HEK293 (cell line): Measurements from ENCODE around the gene NR1H2.

Experiments used
- GFI1B ChIP-seq: fragments of 450-650 bp; formaldehyde crosslinking; IDR thresholded peaks from 2 replicates; pipeline ENCODE4 v1.5.1; 2016; ENCODE audit warnings: missing biosample characterization, missing genetic modification characterization
- MZF1 ChIP-seq: fragments of 450-650 bp; formaldehyde crosslinking; IDR thresholded peaks from 2 replicates; pipeline ENCODE4 v1.5.1; 2017; ENCODE audit warnings: missing biosample characterization, missing genetic modification characterization, borderline replicate concordance
- PRDM4 ChIP-seq: fragments of 450-650 bp; formaldehyde crosslinking; IDR thresholded peaks from 2 replicates; pipeline ENCODE4 v1.5.1; 2017; ENCODE audit warnings: missing biosample characterization, missing genetic modification characterization
- REPIN1 ChIP-seq: fragments of 450-650 bp; formaldehyde crosslinking; IDR thresholded peaks from 2 replicates; pipeline ENCODE4 v1.5.1; 2017; ENCODE audit warnings: missing biosample characterization, missing genetic modification characterization, low read depth
- YY1 ChIP-seq: fragments of 450-650 bp; formaldehyde crosslinking; IDR thresholded peaks from 2 replicates; pipeline ENCODE4 v1.5.1; 2018; ENCODE audit warnings: missing biosample characterization, missing genetic modification characterization
- ZBTB11 ChIP-seq: fragments of 450-650 bp; formaldehyde crosslinking; conservative IDR thresholded peaks from 2 replicates; pipeline ENCODE4 v1.5.1; 2016; ENCODE audit warnings: low read depth, missing biosample characterization, missing genetic modification characterization
- ZBTB20 ChIP-seq: fragments of 450-650 bp; formaldehyde crosslinking; IDR thresholded peaks from 2 replicates; pipeline ENCODE4 v1.5.1; 2016; ENCODE audit warnings: missing biosample characterization, missing genetic modification characterization
- ZBTB26 ChIP-seq: fragments of 450-650 bp; formaldehyde crosslinking; optimal IDR thresholded peaks from 2 replicates; pipeline ENCODE3; 2016; ENCODE audit warnings: missing biosample characterization, mild to moderate bottlenecking, missing genetic modification characterization
- ZBTB49 ChIP-seq: fragments of 450-650 bp; formaldehyde crosslinking; IDR thresholded peaks from 2 replicates; pipeline ENCODE4 v1.5.1; 2016; ENCODE audit warnings: missing biosample characterization, missing genetic modification characterization, low read depth
- ZNF138 ChIP-seq: fragments of 450-650 bp; formaldehyde crosslinking; IDR thresholded peaks from 2 replicates; pipeline ENCODE4 v1.5.1; 2016; ENCODE audit warnings: missing biosample characterization, missing genetic modification characterization, borderline replicate concordance
- ZNF155 ChIP-seq: fragments of 450-650 bp; formaldehyde crosslinking; IDR thresholded peaks from 2 replicates; pipeline ENCODE4 v1.5.1; 2016; ENCODE audit warnings: missing biosample characterization, missing genetic modification characterization
- ZNF19 ChIP-seq: fragments of 450-650 bp; formaldehyde crosslinking; IDR thresholded peaks from 2 replicates; pipeline ENCODE4; 2016; ENCODE audit warnings: missing biosample characterization, missing genetic modification characterization, low read depth
- ZNF274 ChIP-seq, 2 experiments: fragments of 200-500 bp in 1 of 2; fragments of 450-650 bp in 1 of 2; sonication (Bioruptor generic) in 1 of 2; formaldehyde crosslinking in 1 of 2; IDR thresholded peaks; 2 replicates each; pipeline versions ENCODE4 v1.5.1 to v1.6.1; 2014 to 2016; ENCODE audit warnings: borderline replicate concordance in 1 of 2, inconsistent platforms in 1 of 2, low read length in 1 of 2, missing biosample characterization in 1 of 2, missing genetic modification characterization in 1 of 2
- ZNF280D ChIP-seq: fragments of 450-650 bp; formaldehyde crosslinking; IDR thresholded peaks from 2 replicates; pipeline ENCODE4 v1.5.1; 2016; ENCODE audit warnings: missing biosample characterization, missing genetic modification characterization
- ZNF335 ChIP-seq: fragments of 450-650 bp; formaldehyde crosslinking; conservative IDR thresholded peaks from 2 replicates; pipeline ENCODE4 v1.5.1; 2016; ENCODE audit warnings: missing biosample characterization, missing genetic modification characterization
- ZNF416 ChIP-seq: fragments of 450-650 bp; formaldehyde crosslinking; IDR thresholded peaks from 2 replicates; pipeline ENCODE4 v1.5.1; 2016; ENCODE audit warnings: missing biosample characterization, missing genetic modification characterization
- ZNF658 ChIP-seq: fragments of 450-650 bp; formaldehyde crosslinking; IDR thresholded peaks from 2 replicates; pipeline ENCODE4; 2016; ENCODE audit warnings: missing biosample characterization, missing genetic modification characterization
- ZNF677 ChIP-seq: fragments of 450-650 bp; IDR thresholded peaks from 2 replicates; pipeline ENCODE4 v1.5.0; 2018; ENCODE audit warnings: missing biosample characterization, mild to moderate bottlenecking, missing genetic modification characterization, moderate library complexity
- ZNF776 ChIP-seq: fragments of 450-650 bp; formaldehyde crosslinking; IDR thresholded peaks from 2 replicates; pipeline ENCODE4 v1.5.0; 2017; ENCODE audit warnings: missing biosample characterization, missing genetic modification characterization, borderline replicate concordance
- TF ChIP-seq, protein P1 (sequence below): fragments of 450-650 bp; formaldehyde crosslinking; IDR thresholded peaks from 2 replicates; pipeline ENCODE4 v1.5.1; 2016; ENCODE audit warnings: missing biosample characterization, missing genetic modification characterization

The NR1H2 gene

GRCh38 chr19:50357178-50358100, 18.8 kb upstream of the NR1H2 start (continued):
- TF ChIP-seq ZNF155, result no peak
- no peak for TF ChIP-seq ZBTB26
- TF ChIP-seq ZBTB49 (tag by site-specific recombination), result no peak
- TF ChIP-seq, protein P1, sequence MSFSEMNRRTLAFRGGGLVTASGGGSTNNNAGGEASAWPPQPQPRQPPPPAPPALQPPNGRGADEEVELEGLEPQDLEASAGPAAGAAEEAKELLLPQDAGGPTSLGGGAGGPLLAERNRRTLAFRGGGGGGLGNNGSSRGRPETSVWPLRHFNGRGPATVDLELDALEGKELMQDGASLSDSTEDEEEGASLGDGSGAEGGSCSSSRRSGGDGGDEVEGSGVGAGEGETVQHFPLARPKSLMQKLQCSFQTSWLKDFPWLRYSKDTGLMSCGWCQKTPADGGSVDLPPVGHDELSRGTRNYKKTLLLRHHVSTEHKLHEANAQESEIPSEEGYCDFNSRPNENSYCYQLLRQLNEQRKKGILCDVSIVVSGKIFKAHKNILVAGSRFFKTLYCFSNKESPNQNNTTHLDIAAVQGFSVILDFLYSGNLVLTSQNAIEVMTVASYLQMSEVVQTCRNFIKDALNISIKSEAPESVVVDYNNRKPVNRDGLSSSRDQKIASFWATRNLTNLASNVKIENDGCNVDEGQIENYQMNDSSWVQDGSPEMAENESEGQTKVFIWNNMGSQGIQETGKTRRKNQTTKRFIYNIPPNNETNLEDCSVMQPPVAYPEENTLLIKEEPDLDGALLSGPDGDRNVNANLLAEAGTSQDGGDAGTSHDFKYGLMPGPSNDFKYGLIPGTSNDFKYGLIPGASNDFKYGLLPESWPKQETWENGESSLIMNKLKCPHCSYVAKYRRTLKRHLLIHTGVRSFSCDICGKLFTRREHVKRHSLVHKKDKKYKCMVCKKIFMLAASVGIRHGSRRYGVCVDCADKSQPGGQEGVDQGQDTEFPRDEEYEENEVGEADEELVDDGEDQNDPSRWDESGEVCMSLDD (tag by site-specific recombination), result no peak
- no peak for TF ChIP-seq ZNF274 (IDR thresholded peaks at IDR 0.05; ENCODE audit: low read length)
- no peak for TF ChIP-seq ZNF274 (tag by site-specific recombination; IDR thresholded peaks at IDR 0.05; ENCODE audit: borderline replicate concordance)
- no peak for TF ChIP-seq ZNF416 (tag by site-specific recombination)
- TF ChIP-seq PRDM4 (tag by site-specific recombination), result no peak
- no peak for TF ChIP-seq ZNF658 (tag by site-specific recombination)
- TF ChIP-seq GFI1B (tag by site-specific recombination), result no peak
- TF ChIP-seq ZNF776, result no peak
- peak; percentile 33 for TF ChIP-seq ZBTB11 (tag by site-specific recombination)
- peak; percentile 65 for TF ChIP-seq ZNF335 (tag by site-specific recombination)
- TF ChIP-seq ZNF677 (tag by site-specific recombination), result peak; percentile 54; the same call in 1 of the 2 replicates
- TF ChIP-seq ZNF138, result no peak
- no peak for TF ChIP-seq ZBTB20 (tag by site-specific recombination)
- TF ChIP-seq REPIN1 (tag by site-specific recombination), result no peak
- no peak for TF ChIP-seq ZNF19 (tag by site-specific recombination)
- no peak for TF ChIP-seq YY1
- no peak; the same call in 1 of the 2 replicates for TF ChIP-seq MZF1 (tag by site-specific recombination)
- TF ChIP-seq ZNF280D (tag by site-specific recombination), result no peak
